GM12878 (cell line): ENCODE data around the gene FGF19. TPM values are rescaled to one million over a fixed set of nuclear protein-coding genes. Genes with fewer than 3 reads are reported as not detected.

ENCODE experiments used
- ATAC-seq: fragments of 200-7000 bp; cut with Tn5 transposase; 3 replicates; pipeline ENCODE4 v1.9.1; 2020; ENCODE audit warnings: mild to moderate bottlenecking, moderate library complexity
- BruUV-seq: library from RNA; stranded (reverse); fragments of 400-500 nt; replicated peaks from 2 replicates; lab custom pipeline; 2021; lab: Mats Ljungman, UMichigan
- CTCF ChIA-PET: fragments of 300-600 bp; sonication (Branson Sonifier 250); formaldehyde crosslinking; extraction: SDS; loops from one replicate; lab custom pipeline; 2021; ENCODE audit warnings: inconsistent platforms; lab: Yijun Ruan, JAX
- POLR2A ChIA-PET: fragments of 350-600 bp; formaldehyde crosslinking; extraction: SDS; loops from one replicate; lab custom pipeline; 2021; ENCODE audit warnings: inconsistent platforms; lab: Charles Lee
- RAD21 ChIA-PET: fragments of 300-600 bp; sonication (Branson Sonifier 250); formaldehyde crosslinking; loops from one replicate; lab custom pipeline; 2023; ENCODE audit warnings: antibody characterized with exemption; ENCODE audit not compliant: unreplicated experiment; lab: Charles Lee
- SMC1A ChIA-PET: fragments of 300-600 bp; sonication (Branson Sonifier 250); formaldehyde crosslinking; loops from one replicate; lab custom pipeline; 2023; ENCODE audit not compliant: unreplicated experiment, uncharacterized antibody; lab: Charles Lee
- DNase-seq: peaks from one replicate; pipeline ENCODE4 v3.0.0-alpha.2; 2011; ENCODE audit warnings: low read depth, low spot score
- FAIRE-seq: peaks from 3 replicates; lab custom pipeline; 2011; peaks lifted over from hg19 to GRCh38; lab: Jason Lieb, UNC
- H2AFZ ChIP-seq: 2 replicates; pipeline ENCODE4 v1.6.0; 2011; ENCODE audit warnings: low read depth, low read length, control low read depth; ENCODE audit not compliant: control insufficient read depth
- H3K27ac ChIP-seq: 2 replicates; pipeline ENCODE4 v1.5.1; 2011; ENCODE audit warnings: control low read depth; ENCODE audit not compliant: control insufficient read depth, insufficient read depth
- H3K27me3 ChIP-seq, 2 experiments: replicated peaks in 1 of 2; 2 replicates each; pipeline versions ENCODE4 v1.6.0 to v1.6.1; 2011; ENCODE audit warnings: low read length in 1 of 2; ENCODE audit not compliant: control insufficient read depth in 2 of 2, insufficient read depth in 2 of 2
- H3K36me3 ChIP-seq, 2 experiments: 2 replicates each; pipeline ENCODE4 v1.5.1; 2011; ENCODE audit warnings: low read length in 1 of 2; ENCODE audit not compliant: control insufficient read depth in 2 of 2, insufficient read depth in 2 of 2
- H3K4me1 ChIP-seq: 2 replicates; pipeline ENCODE4 v1.6.1; 2011; ENCODE audit warnings: mild to moderate bottlenecking, low read length, moderate library complexity, mixed read lengths; ENCODE audit not compliant: control insufficient read depth, insufficient read depth
- H3K4me2 ChIP-seq: 2 replicates; pipeline ENCODE4 v1.6.0; 2011; ENCODE audit warnings: control low read depth; ENCODE audit not compliant: control insufficient read depth, insufficient read depth
- H3K4me3 ChIP-seq: fragments of 200-600 bp; sonication (generic); 2 replicates; pipeline ENCODE4 v1.5.1; 2016
- H3K79me2 ChIP-seq: 2 replicates; pipeline ENCODE4 v1.6.0; 2011; ENCODE audit warnings: low read length; ENCODE audit not compliant: control insufficient read depth, insufficient read depth
- H3K9ac ChIP-seq: 2 replicates; pipeline ENCODE4 v1.8.0; 2011; ENCODE audit warnings: low read length, control low read depth, mixed read lengths; ENCODE audit not compliant: control insufficient read depth, insufficient read depth
- H3K9me3 ChIP-seq: replicated peaks from 3 replicates; pipeline ENCODE4 v1.5.1; 2011; ENCODE audit warnings: mild to moderate bottlenecking, low read length; ENCODE audit not compliant: control insufficient read depth, insufficient read depth
- H4K20me1 ChIP-seq: 2 replicates; pipeline ENCODE4 v1.6.0; 2011; ENCODE audit not compliant: control insufficient read depth, insufficient read depth
- FOS ChIP-seq: IDR thresholded peaks from 3 replicates; pipeline ENCODE4 v1.6.1; 2011; ENCODE audit warnings: borderline replicate concordance; ENCODE audit not compliant: insufficient read length; ENCODE audit errors: extremely low read depth
- NFYA ChIP-seq: IDR thresholded peaks from 2 replicates; pipeline ENCODE4 v1.6.1; 2011; ENCODE audit warnings: low read depth, mild to moderate bottlenecking, low read length, improper control_type of control experiment, borderline replicate concordance
- RUNX3 ChIP-seq: IDR thresholded peaks from 2 replicates; pipeline ENCODE4 v1.6.1; 2012; ENCODE audit warnings: low read length, inconsistent platforms
- WGBS: methylation state at CpG from one replicate; pipeline ENCODE4 v1.1.6; 2016; ENCODE audit warnings: low lambda C conversion rate; ENCODE audit not compliant: insufficient replicate concordance, insufficient coverage; ENCODE audit errors: missing lambda C conversion rate; 5-methylcytosine and 5-hydroxymethylcytosine counted together
- in situ Hi-C: fragments of 300-500 bp; cut with MboI; formaldehyde crosslinking; loops from 9 replicates; pipeline ENCODE4 v1.14.3; 2018; ENCODE audit warnings: mixed read lengths
- intact Hi-C: fragments of 100-400 bp; cut with micrococcal nuclease; formaldehyde crosslinking; loops from one replicate; pipeline ENCODE4 v1.14.2; 2022; ENCODE audit not compliant: unreplicated experiment
- polyA plus RNA-seq, 11 experiments: library from polyadenylated mRNA; depleted of rRNA in 4 of 11; unstranded in 6 of 11; stranded (reverse) in 5 of 11; fragments of >200 nt; fragmentation: Nextera tagmentation in 4 of 11; fragmentation: Illumina TruSeq in 1 of 11; extraction: Ambion mirVana in 4 of 11; extraction: Trizol in 1 of 11; gene quantifications; 1 replicate in 1 of 11; 2 replicates in 10 of 11; pipeline versions ENCODE4 v1.2.1 to v1.2.3, GENCODE V29; 2011 to 2016; ENCODE audit warnings: inconsistent platforms in 2 of 11, missing spikeins in 2 of 11, low read depth in 1 of 11
- total RNA-seq, 4 experiments: library from RNA; depleted of rRNA in 3 of 4; stranded (reverse); fragments of >200 nt in 3 of 4; fragmentation: Illumina TruSeq in 1 of 4; extraction: Trizol in 1 of 4; gene quantifications; 2 replicates each; pipeline versions ENCODE4 v1.2.1 to v1.2.3, GENCODE V29; 2013 to 2021
- TF ChIP-seq, protein P1 (sequence below): IDR thresholded peaks from 2 replicates; pipeline ENCODE4 v1.6.1; 2011; ENCODE audit warnings: borderline replicate concordance, low read depth, mild to moderate bottlenecking, moderate library complexity, mixed read lengths, low read length; ENCODE audit not compliant: insufficient read depth; ENCODE audit errors: extremely low read length
- TF ChIP-seq, protein P2 (sequence below): fragments of 450-650 bp; IDR thresholded peaks from 2 replicates; pipeline ENCODE4 v1.6.1; 2017; ENCODE audit warnings: mild to moderate bottlenecking, low read depth, inconsistent platforms; ENCODE audit not compliant: poor library complexity, severe bottlenecking
- TF ChIP-seq, protein P3 (sequence below): fragments of 450-650 bp; conservative IDR thresholded peaks from 2 replicates; pipeline ENCODE4 v1.6.1; 2017; ENCODE audit warnings: mild to moderate bottlenecking, moderate library complexity
- TF ChIP-seq, protein P4 (sequence below): IDR thresholded peaks from 2 replicates; pipeline ENCODE4 v1.6.1; 2012; ENCODE audit warnings: low read depth, low read length, improper control_type of control experiment

FGF19 gene
- total and polyA plus RNA-seq, 10 of the 15 experiments (the other 5 are each of a cell fraction or from before 2014, with no cell fraction given): 0.08 TPM; not detected in 9

DNA sequence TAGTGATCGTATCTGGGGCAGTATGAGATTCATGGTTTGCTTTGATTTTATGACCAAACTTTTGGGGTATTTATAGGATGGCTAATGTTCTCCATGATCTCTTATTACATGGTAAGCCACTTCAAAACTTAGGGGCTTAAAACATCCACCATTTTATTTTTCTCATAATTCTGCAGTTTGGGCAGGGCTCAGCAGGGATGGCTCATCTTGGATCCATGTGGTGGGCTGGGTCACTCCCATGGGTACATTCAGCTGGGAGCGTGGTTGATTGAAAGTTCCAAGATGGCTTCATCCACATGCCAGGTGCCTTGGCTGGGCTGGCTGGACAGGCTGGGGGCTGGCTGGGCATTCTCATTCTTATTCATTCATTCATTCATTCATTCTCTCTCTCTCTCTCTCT is 30.5 kb upstream of the FGF19 start:
- SMC1A ChIA-PET: no interaction called here
- H3K4me2 ChIP-seq: no peak overlapping the region
- TF ChIP-seq, protein P1, sequence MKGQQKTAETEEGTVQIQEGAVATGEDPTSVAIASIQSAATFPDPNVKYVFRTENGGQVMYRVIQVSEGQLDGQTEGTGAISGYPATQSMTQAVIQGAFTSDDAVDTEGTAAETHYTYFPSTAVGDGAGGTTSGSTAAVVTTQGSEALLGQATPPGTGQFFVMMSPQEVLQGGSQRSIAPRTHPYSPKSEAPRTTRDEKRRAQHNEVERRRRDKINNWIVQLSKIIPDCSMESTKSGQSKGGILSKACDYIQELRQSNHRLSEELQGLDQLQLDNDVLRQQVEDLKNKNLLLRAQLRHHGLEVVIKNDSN: no peak
- TF ChIP-seq, protein P2, sequence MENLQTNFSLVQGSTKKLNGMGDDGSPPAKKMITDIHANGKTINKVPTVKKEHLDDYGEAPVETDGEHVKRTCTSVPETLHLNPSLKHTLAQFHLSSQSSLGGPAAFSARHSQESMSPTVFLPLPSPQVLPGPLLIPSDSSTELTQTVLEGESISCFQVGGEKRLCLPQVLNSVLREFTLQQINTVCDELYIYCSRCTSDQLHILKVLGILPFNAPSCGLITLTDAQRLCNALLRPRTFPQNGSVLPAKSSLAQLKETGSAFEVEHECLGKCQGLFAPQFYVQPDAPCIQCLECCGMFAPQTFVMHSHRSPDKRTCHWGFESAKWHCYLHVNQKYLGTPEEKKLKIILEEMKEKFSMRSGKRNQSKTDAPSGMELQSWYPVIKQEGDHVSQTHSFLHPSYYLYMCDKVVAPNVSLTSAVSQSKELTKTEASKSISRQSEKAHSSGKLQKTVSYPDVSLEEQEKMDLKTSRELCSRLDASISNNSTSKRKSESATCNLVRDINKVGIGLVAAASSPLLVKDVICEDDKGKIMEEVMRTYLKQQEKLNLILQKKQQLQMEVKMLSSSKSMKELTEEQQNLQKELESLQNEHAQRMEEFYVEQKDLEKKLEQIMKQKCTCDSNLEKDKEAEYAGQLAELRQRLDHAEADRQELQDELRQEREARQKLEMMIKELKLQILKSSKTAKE: no peak
- TF ChIP-seq, protein P3, sequence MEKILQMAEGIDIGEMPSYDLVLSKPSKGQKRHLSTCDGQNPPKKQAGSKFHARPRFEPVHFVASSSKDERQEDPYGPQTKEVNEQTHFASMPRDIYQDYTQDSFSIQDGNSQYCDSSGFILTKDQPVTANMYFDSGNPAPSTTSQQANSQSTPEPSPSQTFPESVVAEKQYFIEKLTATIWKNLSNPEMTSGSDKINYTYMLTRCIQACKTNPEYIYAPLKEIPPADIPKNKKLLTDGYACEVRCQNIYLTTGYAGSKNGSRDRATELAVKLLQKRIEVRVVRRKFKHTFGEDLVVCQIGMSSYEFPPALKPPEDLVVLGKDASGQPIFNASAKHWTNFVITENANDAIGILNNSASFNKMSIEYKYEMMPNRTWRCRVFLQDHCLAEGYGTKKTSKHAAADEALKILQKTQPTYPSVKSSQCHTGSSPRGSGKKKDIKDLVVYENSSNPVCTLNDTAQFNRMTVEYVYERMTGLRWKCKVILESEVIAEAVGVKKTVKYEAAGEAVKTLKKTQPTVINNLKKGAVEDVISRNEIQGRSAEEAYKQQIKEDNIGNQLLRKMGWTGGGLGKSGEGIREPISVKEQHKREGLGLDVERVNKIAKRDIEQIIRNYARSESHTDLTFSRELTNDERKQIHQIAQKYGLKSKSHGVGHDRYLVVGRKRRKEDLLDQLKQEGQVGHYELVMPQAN: no peak
- TF ChIP-seq RUNX3 (no peak), FOS (no peak), NFYA (no peak)
- TF ChIP-seq, protein P4, sequence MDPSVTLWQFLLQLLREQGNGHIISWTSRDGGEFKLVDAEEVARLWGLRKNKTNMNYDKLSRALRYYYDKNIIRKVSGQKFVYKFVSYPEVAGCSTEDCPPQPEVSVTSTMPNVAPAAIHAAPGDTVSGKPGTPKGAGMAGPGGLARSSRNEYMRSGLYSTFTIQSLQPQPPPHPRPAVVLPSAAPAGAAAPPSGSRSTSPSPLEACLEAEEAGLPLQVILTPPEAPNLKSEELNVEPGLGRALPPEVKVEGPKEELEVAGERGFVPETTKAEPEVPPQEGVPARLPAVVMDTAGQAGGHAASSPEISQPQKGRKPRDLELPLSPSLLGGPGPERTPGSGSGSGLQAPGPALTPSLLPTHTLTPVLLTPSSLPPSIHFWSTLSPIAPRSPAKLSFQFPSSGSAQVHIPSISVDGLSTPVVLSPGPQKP: no peak
- H3K4me1 ChIP-seq: no peaks in the 10 kb centered on the region
- BruUV-seq: no TSS peak
- WGBS: 41% methylated on average over 2 of the region's 2 CpGs
- no peaks in the 10 kb centered on the region for H4K20me1 ChIP-seq
- no peaks in the 10 kb centered on the region for H3K36me3 ChIP-seq
- FAIRE-seq: no peak
- in situ Hi-C loops: no loop called here
- RAD21 ChIA-PET: no interaction called here
- no peak overlapping the region for H3K9ac ChIP-seq
- peaks cover 0 to 1% of the 10 kb centered on the region in 2 experiments; a peak in 1 of 4 replicates for H3K27me3 ChIP-seq
- intact Hi-C loops: no loop called here
- H3K79me2 ChIP-seq: no peaks in the 10 kb centered on the region
- no peak for ATAC-seq
- no peak overlapping the region for H3K27ac ChIP-seq
- POLR2A ChIA-PET: no interaction called here
- CTCF ChIA-PET: interaction anchor here (0.6 kb wide), 1 partner anchor 734 kb away, joined by 3 read pairs; no protein-coding TSS in a partner anchor
- no peak overlapping the region for H2AFZ ChIP-seq
- DNase-seq: no peak
- H3K4me3 ChIP-seq: no peak overlapping the region
- H3K9me3 ChIP-seq: no peaks in the 10 kb centered on the region; the same call in 2 of the 3 replicates
